CD4-positive, alpha-beta T cell treated with Interleukin-10 for 1 hour (primary cell): ENCODE results near the gene SEC14L6.
"Not testable (repeated sequence)": the region's sequence is repeated elsewhere in the genome, so short reads cannot be mapped to it uniquely, and the experiment has no call there.

Source experiments
- DNase-seq: peaks from one replicate; pipeline ENCODE4 v3.0.0-alpha.2; 2020

SEC14L6 gene

GRCh38 chr22:30565341-30565740 is 18.8 kb upstream of the SEC14L6 start:
- no peak for DNase-seq

DNA sequence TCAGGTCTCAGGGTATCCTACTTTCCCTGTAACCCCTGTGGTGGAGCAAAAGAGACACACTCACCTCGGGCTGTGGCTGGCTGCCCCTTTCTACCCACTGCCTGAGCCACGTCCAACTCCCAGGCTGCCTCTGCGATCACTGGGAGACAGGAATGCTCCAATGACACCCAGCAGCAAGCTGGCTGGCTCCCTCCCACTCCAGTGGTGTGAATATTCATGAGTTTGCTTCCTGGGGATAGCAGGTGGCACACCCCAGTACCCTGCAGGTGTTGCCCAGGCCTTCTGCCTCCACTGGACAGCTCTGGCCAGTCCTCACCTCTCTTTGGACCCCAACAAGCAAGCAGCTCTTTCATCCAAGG is 18.2 kb upstream of the SEC14L6 start:
- no peak for DNase-seq

DNA sequence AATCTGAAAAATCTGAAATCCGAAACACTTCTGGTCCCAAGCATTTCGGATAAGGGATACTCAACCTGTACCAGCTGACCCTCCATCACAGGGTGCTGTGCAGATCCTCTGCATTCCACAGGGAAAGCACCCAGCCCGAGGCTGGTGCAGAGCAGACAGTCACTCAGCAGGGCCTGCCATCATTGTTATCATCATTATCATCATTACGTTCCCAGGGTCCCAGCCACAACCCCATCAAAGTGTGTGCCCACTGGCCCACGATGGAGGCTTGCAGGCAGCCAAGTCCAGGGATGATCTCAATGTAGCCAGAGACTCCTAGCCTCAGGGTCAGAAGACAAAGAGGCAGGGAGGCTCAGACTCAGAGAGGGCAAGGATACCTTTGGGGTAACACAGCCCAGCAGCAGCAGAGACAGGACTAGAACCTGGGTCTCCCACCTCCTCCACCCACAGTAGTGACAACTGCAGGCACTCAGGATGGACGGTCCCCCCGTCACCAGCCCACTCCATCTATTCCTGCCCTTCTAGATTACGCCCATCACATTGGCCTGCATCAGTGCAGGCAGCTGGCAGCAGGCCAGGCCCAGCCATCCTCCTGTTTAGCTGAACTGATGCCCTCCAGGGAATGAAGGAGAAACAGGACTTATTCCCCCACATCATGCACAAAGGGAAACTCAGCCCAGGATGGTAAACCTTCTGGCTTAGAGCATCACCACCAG is 17.7 kb upstream of the SEC14L6 start:
- DNase-seq = no peak

GRCh38 chr22:30562366-30562765 is 15.8 kb upstream of the SEC14L6 start:
- no peak for DNase-seq

GRCh38 chr22:30561402-30562189 is 15.1 kb upstream of the SEC14L6 start:
- no peak for DNase-seq

GRCh38 chr22:30560643-30561202 is 14.2 kb upstream of the SEC14L6 start:
- not testable (repeated sequence) for DNase-seq

DNA sequence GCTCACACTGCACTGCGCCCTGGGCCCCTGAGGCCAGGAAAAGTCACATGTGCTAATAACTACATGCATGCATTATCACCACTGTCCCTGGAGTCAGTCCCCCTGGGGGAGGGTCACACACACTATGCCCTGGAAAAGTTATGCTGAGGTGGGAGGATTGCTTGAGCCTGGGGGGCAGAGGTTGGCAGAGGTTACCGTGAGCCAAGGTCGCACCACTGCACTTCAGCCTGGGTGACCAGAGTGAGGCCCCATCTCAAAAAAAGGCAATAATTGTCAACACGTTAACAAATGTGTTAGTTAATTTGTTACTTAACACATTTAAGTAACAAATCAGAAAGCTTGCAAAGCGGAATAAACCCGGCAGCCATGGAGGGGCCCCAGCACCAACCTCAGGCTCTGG is 13.3 kb upstream of the SEC14L6 start:
- DNase-seq = no peak

- DNase-seq = no peak
Observed at GRCh38 chr22:30557243-30557642, 10.7 kb upstream of the SEC14L6 start.

GRCh38 chr22:30556388-30556787 is 9.8 kb upstream of the SEC14L6 start:
- DNase-seq = no peak

- DNase-seq = no peak
Observed at GRCh38 chr22:30555282-30556210, 9.0 kb upstream of the SEC14L6 start.

DNA sequence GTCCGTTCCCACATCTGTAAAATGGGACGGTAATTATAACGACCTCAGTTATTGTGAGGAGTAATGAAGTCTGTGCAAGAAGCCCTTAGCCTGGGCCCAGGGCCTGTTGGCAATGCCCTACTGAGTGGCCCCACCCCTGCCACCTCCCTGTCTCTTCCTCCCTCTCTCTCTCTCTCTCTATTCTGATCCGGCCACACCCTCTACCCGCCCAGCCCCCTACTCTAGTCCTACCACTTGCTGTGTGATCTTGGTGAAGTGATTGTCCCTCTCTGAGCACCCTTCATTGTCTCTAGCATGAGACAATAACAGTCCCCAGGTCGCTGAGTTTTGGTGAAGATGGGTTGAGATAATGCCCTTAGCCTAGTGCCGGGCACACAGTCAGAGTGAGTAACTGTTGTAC is 7.4 kb upstream of the SEC14L6 start:
- no peak for DNase-seq

GRCh38 chr22:30552719-30553118 is 6.2 kb upstream of the SEC14L6 start:
- no peak for DNase-seq

GRCh38 chr22:30551813-30552212 is 5.3 kb upstream of the SEC14L6 start:
- DNase-seq = not testable (repeated sequence)

DNA sequence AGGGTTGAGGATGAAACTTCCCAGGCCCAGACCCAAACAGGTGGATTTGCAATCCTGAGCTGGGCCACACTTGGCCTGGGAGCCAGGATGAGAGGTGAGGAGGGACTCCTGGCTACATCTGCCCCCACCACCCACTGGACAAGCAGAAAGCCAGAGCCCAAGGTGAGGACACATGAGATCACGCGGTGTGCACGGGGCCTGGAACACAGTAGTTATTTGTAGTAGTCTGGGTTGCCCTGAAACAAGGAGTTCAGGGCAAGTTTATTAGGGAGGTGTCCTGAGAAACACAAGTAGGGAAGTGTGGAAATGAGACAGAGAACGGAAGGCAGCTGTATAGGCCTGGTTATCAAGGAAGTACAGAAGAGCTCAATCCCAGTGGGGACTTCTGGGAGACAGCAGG is 647 bp upstream of the SEC14L6 start:
- DNase-seq = no peak

DNA sequence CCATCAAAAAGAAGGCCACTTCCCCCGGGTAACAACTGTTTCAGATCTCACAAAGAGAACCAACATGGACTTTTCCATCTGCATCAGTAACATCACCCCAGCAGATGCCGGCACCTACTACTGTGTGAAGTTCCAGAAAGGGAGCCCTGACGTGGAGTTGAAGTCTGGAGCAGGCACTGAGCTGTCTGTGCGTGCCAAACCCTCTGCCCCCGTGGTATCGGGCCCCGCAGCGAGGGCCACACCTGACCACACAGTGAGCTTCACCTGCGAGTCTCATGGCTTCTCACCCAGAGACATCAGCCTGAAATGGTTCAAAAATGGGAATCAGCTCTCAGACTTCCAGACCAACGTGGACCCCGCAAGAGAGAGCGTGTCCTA is 3.7 kb downstream of the SEC14L6 start:
- no peak for DNase-seq

DNA sequence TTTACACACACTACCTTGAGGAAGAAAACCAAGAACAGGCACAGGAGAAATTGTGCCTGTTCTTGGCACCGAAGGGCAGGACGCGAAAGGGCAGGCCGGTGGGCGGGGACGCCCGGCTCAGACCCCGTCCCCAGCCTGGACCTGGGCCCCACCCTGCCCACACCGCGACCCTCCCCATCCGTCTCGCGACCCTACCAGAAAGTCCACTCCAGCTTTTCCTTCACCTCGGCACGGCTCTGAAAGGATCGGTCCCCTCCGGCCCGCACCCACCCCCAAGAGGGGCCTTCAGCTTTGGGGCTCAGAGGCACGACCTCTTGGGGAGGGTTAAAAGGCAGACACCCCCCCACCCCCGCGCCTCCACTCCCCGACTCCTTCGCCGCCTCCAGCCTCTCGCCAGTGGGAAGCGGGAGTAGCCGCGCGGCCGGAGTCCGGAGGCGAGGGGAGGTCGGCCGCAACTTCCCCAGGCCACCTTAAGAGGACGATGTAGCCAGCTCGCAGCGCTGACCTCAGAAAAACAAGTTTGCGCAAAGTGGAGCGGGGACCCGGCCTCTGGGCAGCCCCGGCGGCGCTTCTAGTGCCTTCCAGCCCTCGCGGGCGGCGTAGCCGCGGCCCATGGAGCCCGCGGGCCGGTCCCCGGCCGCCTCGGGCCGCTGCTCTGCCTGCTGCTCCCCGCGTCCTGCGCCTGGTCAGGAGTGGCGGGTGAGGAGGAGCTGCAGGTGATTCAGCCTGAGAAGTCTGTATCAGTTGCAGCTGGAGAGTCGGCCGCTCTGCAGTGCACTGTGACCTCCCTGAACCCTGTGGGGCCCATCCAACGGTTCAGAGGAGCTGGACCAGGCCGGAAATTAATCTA is 4.4 kb downstream of the SEC14L6 start:
- no peak for DNase-seq

DNA sequence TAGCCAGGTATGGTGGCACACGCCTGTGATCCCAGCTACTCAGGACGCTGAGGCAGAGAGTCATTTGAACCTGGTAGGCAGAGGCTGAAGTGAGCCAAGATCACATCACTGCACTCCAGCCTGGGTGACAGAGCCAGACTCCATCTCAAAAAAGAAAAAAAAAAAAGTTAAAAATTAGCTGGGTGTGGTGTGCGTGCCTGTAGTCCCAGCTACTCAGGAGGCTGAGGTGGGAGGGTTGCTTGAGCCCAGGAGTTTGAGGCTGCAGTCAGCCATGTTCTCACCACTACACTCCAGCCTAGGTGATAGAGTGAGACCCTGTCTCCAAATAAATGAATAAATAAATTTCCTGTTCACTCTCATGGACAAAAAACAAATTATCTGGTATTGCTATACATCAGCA is 5.0 kb downstream of the SEC14L6 start:
- DNase-seq = not testable (repeated sequence)

DNA sequence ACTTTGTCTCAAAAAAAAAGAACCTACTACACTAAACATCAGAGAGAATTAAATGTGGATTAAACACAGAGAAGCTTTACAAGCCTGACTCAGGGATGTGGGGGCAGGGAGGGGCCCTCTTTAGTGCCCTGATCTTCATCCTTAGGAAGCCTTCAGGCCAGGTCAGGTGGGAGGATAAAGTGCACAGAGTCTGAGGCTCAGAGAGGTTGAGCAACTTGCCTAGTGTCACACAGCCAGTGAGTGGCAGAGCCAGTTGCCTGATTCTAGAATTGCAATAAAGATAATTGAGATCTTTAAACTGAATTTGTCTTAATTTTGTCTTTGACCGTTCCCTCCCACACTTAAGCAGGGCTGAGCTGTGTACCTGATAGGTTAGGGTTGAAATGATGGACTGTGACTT is 7.2 kb downstream of the SEC14L6 start:
- DNase-seq = no peak

- DNase-seq = no peak
Observed at GRCh38 chr22:30538280-30538679, 8.3 kb downstream of the SEC14L6 start.

GRCh38 chr22:30537083-30537731 is 9.3 kb downstream of the SEC14L6 start:
- no peak for DNase-seq

GRCh38 chr22:30535182-30535581 is 11.4 kb downstream of the SEC14L6 start:
- no peak for DNase-seq
